PC-9 (cell line): ENCODE results near the gene GRIP2. TPM values are rescaled to one million over a fixed set of nuclear protein-coding genes. Genes with fewer than 3 reads are reported as not detected.

Source experiments
- BruUV-seq: library from RNA; stranded (reverse); fragments of 400-500 nt; replicated peaks from 2 replicates; lab custom pipeline; 2021; lab: Mats Ljungman, UMichigan
- CTCF ChIA-PET: fragments of 300-600 bp; sonication (Branson Sonifier 250); formaldehyde crosslinking; loops from one replicate; lab custom pipeline; 2022; ENCODE audit warnings: antibody characterized with exemption; lab: Charles Lee
- POLR2A ChIA-PET: fragments of 300-600 bp; sonication (Branson Sonifier 250); formaldehyde crosslinking; loops from one replicate; lab custom pipeline; 2022; ENCODE audit warnings: antibody characterized with exemption; ENCODE audit not compliant: unreplicated experiment; lab: Charles Lee
- DNase-seq, 2 experiments: peaks; one replicate each; pipeline versions ENCODE4 v3.0.0 to v3.0.0-alpha.2; 2015 to 2022; ENCODE audit warnings: mixed read lengths in 1 of 2
- H2AFZ ChIP-seq: fragments of 200-600 bp; sonication (generic); 2 replicates; pipeline ENCODE4 v1.8.1; 2017; ENCODE audit warnings: antibody characterized with exemption
- H3F3A ChIP-seq: fragments of 200-600 bp; sonication (generic); 2 replicates; pipeline ENCODE4 v1.8.1; 2017; ENCODE audit warnings: antibody characterized with exemption, mild to moderate bottlenecking, low read depth; ENCODE audit not compliant: insufficient read depth
- H3K27ac ChIP-seq: fragments of 200-600 bp; sonication (generic); 2 replicates; pipeline ENCODE4 v1.6.1; 2016; ENCODE audit warnings: mixed run types
- H3K27me3 ChIP-seq: fragments of 200-600 bp; sonication (generic); 2 replicates; pipeline ENCODE4 v1.6.1; 2016; ENCODE audit warnings: low read depth, mixed run types; ENCODE audit not compliant: insufficient read depth
- H3K36me3 ChIP-seq: fragments of 200-600 bp; sonication (generic); 2 replicates; pipeline ENCODE4 v1.6.1; 2016; ENCODE audit warnings: low read depth, mixed run types
- H3K4me1 ChIP-seq: fragments of 200-600 bp; sonication (generic); replicated peaks from 2 replicates; pipeline ENCODE4 v1.6.1; 2016; ENCODE audit warnings: mixed run types; ENCODE audit not compliant: insufficient read depth
- H3K4me2 ChIP-seq: fragments of 200-600 bp; sonication (generic); 2 replicates; pipeline ENCODE4 v1.6.1; 2017; ENCODE audit warnings: mixed run types
- H3K4me3 ChIP-seq: fragments of 200-600 bp; sonication (generic); 2 replicates; pipeline ENCODE4 v1.6.1; 2016; ENCODE audit warnings: mixed run types
- H3K79me2 ChIP-seq: fragments of 200-600 bp; sonication (generic); 2 replicates; pipeline ENCODE4 v1.6.1; 2017; ENCODE audit warnings: low read depth, mixed run types
- H3K9me2 ChIP-seq: fragments of 200-600 bp; sonication (generic); 2 replicates; pipeline ENCODE4 v1.8.1; 2017; ENCODE audit warnings: mild to moderate bottlenecking; ENCODE audit not compliant: insufficient read depth
- H3K9me3 ChIP-seq: fragments of 200-600 bp; sonication (generic); 2 replicates; pipeline ENCODE4 v1.8.1; 2016; ENCODE audit warnings: low read depth; ENCODE audit not compliant: insufficient read depth
- H4K20me1 ChIP-seq: fragments of 200-600 bp; sonication (generic); 2 replicates; pipeline ENCODE4 v1.8.1; 2017; ENCODE audit not compliant: insufficient read depth
- EZH2 ChIP-seq: fragments of 200-600 bp; sonication (generic); IDR thresholded peaks from 2 replicates; pipeline ENCODE4 v1.8.0; 2017; ENCODE audit warnings: antibody characterized with exemption, low read depth
- intact Hi-C: fragments of 100-400 bp; cut with micrococcal nuclease; formaldehyde crosslinking; loops from one replicate; pipeline ENCODE4 v1.10.0; 2022; ENCODE audit not compliant: unreplicated experiment
- total RNA-seq: library from RNA; stranded (reverse); gene quantifications from 2 replicates; pipeline ENCODE4 v1.2.3, GENCODE V29; 2021
- TF ChIP-seq, protein P1 (sequence below): fragments of 200-600 bp; sonication (generic); conservative IDR thresholded peaks from 2 replicates; pipeline ENCODE4 v1.6.1; 2017; ENCODE audit warnings: mixed run types, antibody characterized with exemption, mild to moderate bottlenecking, moderate library complexity

Gene GRIP2
- total RNA-seq, 1 experiment from 2014 or later = not detected

DNA sequence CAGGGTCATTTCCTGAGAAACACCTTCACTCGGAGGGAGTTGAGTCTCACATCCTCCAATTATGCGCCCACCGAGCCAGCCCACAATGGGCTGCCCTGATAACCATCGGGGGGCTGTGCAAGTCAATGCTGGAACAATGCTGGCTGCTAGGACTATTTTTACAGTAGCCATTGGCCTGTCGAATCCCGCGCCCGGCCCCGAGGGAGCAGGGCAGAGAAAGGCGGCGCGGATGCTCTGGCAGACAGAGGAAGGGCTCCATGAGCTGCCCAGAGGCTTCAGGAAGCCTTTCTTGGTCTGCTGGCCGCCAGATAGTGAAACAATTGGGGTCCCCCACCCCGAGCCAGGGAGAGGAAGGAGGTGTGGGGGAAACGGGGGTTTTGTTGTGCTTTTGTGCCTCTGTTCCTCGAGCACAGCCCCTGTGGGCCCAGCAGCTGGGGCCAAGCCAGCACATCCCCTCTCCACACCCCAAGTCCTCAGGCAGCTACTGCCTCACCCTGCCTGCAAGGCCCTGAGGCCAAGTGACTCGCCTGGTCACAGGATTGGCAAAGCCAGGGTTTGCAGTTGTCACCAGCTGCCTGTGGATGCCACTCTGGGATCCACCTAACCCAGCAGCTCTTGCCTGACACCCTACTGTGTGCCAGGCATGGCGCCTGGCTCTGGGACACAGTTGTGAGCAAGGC is 98.8 kb downstream of the GRIP2 start:
- no peaks in the 10 kb centered on the region for H3K27me3 ChIP-seq
- H4K20me1 ChIP-seq = peaks cover 44% of the 10 kb centered on the region
- peaks cover 46% of the 10 kb centered on the region for H3K4me1 ChIP-seq
- ChIA-PET CTCF (no interaction called here), POLR2A (interaction anchor here (0.7 kb wide), 1 partner anchor 37 kb away, joined by 3 read pairs; no protein-coding TSS in a partner anchor)
- peak overlapping the region; percentile 2; the same call in 1 of the 2 replicates for H3K4me2 ChIP-seq
- H3K79me2 ChIP-seq = peaks cover 76% of the 10 kb centered on the region
- peaks cover 51% of the 10 kb centered on the region for H3F3A ChIP-seq
- H2AFZ ChIP-seq = no peak overlapping the region
- BruUV-seq = no TSS peak
- no peaks in the 10 kb centered on the region for H3K9me2 ChIP-seq
- H3K27ac ChIP-seq = peak overlapping the region; percentile 24
- H3K9me3 ChIP-seq = no peaks in the 10 kb centered on the region
- peak; percentile 59 to 63 for DNase-seq
- no peak overlapping the region for H3K4me3 ChIP-seq
- TF ChIP-seq, protein P1, sequence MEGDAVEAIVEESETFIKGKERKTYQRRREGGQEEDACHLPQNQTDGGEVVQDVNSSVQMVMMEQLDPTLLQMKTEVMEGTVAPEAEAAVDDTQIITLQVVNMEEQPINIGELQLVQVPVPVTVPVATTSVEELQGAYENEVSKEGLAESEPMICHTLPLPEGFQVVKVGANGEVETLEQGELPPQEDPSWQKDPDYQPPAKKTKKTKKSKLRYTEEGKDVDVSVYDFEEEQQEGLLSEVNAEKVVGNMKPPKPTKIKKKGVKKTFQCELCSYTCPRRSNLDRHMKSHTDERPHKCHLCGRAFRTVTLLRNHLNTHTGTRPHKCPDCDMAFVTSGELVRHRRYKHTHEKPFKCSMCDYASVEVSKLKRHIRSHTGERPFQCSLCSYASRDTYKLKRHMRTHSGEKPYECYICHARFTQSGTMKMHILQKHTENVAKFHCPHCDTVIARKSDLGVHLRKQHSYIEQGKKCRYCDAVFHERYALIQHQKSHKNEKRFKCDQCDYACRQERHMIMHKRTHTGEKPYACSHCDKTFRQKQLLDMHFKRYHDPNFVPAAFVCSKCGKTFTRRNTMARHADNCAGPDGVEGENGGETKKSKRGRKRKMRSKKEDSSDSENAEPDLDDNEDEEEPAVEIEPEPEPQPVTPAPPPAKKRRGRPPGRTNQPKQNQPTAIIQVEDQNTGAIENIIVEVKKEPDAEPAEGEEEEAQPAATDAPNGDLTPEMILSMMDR = no peak
- TF ChIP-seq EZH2 = no peak
- intact Hi-C loops = no loop called here
- H3K36me3 ChIP-seq = 0 out of 2 replicates have a peak, but pooled peaks cover 7% of the 10 kb centered on the region

- peaks cover 44% of the 10 kb centered on the region for H4K20me1 ChIP-seq
- no peak overlapping the region for H2AFZ ChIP-seq
- BruUV-seq = no TSS peak
- intact Hi-C loops = no loop called here
- ChIA-PET CTCF (no interaction called here), POLR2A (no interaction called here)
- peak overlapping the region; percentile 24; the same call in 1 of the 2 replicates for H3K27ac ChIP-seq
- DNase-seq = peak; percentile 42 to 62
- peaks cover 46% of the 10 kb centered on the region for H3F3A ChIP-seq
- no peaks in the 10 kb centered on the region for H3K27me3 ChIP-seq
- H3K9me3 ChIP-seq = no peaks in the 10 kb centered on the region
- 0 out of 2 replicates have a peak, but pooled peaks cover under 1% of the 10 kb centered on the region for H3K36me3 ChIP-seq
- H3K4me3 ChIP-seq = no peak overlapping the region
- peaks cover 53% of the 10 kb centered on the region for H3K4me1 ChIP-seq
- no peaks in the 10 kb centered on the region for H3K9me2 ChIP-seq
- H3K4me2 ChIP-seq = peak overlapping the region; percentile 2; the same call in 1 of the 2 replicates
- peaks cover 83% of the 10 kb centered on the region for H3K79me2 ChIP-seq
- TF ChIP-seq EZH2 = no peak
- TF ChIP-seq, protein P1 = no peak
These were observed 99.5 kb downstream of the GRIP2 start for GRCh38 chr3:14440531-14441239.

DNA sequence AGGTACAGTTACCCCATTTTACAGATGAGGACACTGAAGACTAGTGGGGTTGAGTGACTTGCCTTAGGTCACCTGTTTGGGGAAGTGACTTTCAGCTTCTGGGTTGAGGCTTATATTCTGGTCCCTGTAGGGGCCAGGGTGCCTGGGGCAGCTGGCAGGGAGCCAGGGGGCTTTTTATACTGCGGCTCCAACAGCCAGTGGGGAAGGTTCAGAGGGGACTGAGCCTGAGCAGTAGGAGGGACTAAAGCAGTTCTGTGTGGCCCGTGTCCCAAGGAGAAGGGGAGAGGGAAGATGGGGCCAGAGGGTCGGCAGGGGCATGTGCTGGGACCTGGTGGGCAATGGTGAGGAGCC is 100.0 kb downstream of the GRIP2 start:
- POLR2A ChIA-PET = no interaction called here

More for the DNA sequence above, 100.0 kb downstream of the GRIP2 start:
- no peaks in the 10 kb centered on the region for H3K9me2 ChIP-seq
- no peaks in the 10 kb centered on the region for H3K36me3 ChIP-seq
- H3K4me2 ChIP-seq = no peak overlapping the region
- peaks cover 88% of the 10 kb centered on the region for H3K79me2 ChIP-seq
- no peaks in the 10 kb centered on the region for H3K27me3 ChIP-seq
- no TSS peak for BruUV-seq
- DNase-seq = no peak
- no peak overlapping the region for H3K4me3 ChIP-seq
- H3K27ac ChIP-seq = no peak overlapping the region
- peaks cover 44% of the 10 kb centered on the region for H4K20me1 ChIP-seq
- intact Hi-C loops = no loop called here
- no peak for TF ChIP-seq EZH2
- TF ChIP-seq, protein P1 = no peak
- peaks cover 58% of the 10 kb centered on the region for H3K4me1 ChIP-seq
- peaks cover 46% of the 10 kb centered on the region for H3F3A ChIP-seq
- no peaks in the 10 kb centered on the region for H3K9me3 ChIP-seq
- no peak overlapping the region for H2AFZ ChIP-seq
- CTCF ChIA-PET = no interaction called here
